T-helper 1 cell treated with Interleukin-12 subunit alpha and Interleukin-12 subunit beta and Interleukin-4 antibody, amounts not matched to agents 30 ng/mL and 1 ng/mL, for 36 hours (primary cell): ENCODE data around the gene SKIC8. TPM values are rescaled to one million over a fixed set of nuclear protein-coding genes. Genes with fewer than 3 reads are reported as not detected.

Experiments
- intact Hi-C: fragments of 100-400 bp; cut with micrococcal nuclease; formaldehyde crosslinking; loops from one replicate; pipeline ENCODE4 v1.15.1; 2024
- total RNA-seq: library from RNA; stranded (reverse); gene quantifications from 2 replicates; pipeline ENCODE4 v1.2.3, GENCODE V29; 2022

SKIC8 gene
- total RNA-seq, 1 donor from 2014 or later = 42.6 TPM

DNA sequence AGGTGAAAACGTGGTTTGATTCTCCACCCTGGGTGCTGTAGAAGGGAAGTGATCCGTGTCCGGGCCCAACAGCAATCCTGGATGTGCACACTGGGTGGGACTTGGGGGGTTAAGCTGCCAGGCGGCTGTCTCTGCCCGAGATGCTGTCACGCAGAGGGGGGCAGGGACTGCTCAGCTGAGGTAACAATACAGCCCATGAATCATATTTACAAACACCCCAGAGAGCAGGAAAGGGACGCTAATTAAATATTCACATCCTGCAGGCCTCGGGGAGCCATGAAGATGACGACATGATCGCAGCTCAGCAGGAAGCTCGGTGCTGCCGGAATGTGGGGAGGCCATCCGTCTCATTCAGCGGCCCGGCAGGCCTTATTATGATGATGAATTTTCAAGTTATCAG, 22.8 kb upstream of the SKIC8 start:
- intact Hi-C loops = no loop called here

DNA sequence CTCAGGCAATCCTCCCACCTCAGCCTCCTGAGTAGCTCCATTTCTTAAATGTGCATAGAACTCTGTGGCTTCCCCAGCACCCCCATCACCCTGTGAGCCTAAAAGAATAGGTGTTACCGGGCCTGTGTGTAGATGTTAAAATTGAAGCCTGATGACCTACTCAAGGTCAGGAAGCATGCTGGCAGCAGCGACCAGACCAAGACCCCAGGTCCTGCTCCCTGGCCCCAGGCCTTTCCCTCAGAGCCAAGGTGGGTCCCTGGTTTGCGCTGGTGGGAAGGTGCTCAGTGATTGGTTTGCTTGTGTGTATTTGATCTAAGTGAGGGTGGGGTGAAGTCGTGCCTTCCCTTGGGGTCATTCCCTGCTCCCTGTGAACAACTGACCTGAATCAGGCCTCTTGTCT, 22.4 kb upstream of the SKIC8 start:
- intact Hi-C loops = no loop called here

DNA sequence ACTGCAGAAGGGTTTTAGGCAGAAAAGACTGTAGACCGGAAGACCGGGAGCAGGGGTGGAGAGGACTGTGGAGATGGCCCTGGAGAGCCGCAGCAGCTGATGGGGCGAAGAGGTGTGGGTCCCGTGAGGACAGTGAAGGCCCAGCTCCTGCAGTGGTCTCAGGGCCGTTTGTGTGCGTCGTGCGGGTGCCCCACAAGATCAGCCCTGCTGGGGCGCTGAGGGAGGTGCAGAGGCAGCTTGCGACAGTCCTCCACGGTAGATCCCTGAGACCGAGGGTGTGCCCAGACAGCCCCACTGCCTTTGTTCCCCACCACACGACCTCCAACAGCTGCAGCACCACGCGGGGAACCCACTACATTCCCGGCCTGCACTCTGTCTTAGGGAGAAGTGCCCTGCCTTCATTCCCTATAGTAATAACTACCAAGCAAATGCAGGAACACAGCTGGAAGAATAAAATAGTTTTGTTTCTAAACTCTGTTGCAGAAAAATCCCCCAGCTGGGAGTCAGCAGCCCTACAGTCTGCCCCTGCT, 21.7 kb upstream of the SKIC8 start:
- intact Hi-C loops = no loop called here

DNA sequence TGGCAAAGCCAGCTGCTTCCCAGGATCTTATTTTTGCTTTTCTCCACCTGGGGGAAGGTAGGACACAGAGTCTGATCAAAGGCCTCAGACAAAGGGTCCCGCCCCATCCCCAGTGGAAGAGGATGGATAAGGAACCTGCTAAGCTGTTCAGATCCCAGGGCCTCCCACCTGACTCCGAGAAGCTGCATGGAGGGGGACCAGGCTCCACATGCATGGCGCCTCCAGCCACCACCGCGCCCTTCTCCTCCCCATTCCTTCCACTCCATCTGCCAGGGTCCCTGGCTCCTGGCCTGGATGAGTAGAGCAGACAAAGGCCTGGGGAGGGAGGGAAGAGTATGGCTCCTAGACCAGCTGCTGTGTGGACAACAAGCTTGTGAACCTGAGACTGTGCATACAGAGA, 20.8 kb upstream of the SKIC8 start:
- intact Hi-C loops = no loop called here

DNA sequence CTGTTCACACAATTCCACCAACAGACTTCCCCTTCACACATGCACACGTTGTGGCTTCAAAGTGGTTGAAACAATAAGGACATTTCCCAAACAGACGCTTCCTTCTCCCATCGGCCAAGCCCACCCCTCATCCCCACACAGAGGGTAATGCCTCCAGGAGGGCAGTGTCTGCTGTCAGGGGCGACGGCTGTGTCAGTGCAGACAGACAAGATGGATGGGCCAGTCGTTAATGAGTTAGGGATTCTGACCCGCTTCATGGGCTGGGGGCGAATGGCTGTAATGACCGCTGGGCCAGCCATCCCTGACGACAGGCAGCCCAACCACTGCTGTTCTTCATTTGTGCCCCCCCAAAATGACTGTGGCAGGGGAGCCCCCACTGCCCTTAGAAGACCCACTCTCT, 20.2 kb upstream of the SKIC8 start:
- intact Hi-C loops = no loop called here

DNA sequence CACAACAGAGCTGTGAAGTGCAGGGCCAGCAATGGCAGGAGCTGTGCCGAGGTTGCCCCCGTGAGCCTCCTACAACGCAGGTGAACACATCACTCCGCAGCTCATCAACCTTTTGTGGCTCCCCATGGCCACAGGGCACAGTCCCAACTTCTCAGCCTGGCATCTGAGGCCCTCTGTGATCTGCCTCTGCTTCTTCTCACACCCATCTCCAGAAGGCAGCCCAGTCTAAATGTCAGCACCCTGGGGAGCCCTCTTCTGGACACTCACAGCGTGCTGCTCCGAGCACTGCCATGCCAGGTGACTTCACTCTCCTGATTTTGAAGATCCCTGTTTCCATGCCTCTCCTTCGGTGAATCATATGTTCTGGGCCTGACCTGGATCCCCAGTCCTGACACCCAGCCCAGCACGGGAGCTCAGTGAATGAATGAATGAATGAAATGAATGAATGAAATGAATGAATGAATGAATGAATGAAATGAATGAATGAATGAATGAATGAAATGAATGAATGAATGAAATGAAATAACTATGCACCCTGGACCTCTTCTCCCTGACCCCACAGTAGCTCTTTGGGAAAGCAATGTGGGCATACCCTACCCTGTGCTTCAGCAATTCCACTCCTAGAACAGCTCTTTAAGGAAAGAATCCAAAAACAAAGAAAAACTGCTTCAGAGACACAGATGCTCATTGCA, 17.9 kb upstream of the SKIC8 start:
- intact Hi-C loops = no loop called here

DNA sequence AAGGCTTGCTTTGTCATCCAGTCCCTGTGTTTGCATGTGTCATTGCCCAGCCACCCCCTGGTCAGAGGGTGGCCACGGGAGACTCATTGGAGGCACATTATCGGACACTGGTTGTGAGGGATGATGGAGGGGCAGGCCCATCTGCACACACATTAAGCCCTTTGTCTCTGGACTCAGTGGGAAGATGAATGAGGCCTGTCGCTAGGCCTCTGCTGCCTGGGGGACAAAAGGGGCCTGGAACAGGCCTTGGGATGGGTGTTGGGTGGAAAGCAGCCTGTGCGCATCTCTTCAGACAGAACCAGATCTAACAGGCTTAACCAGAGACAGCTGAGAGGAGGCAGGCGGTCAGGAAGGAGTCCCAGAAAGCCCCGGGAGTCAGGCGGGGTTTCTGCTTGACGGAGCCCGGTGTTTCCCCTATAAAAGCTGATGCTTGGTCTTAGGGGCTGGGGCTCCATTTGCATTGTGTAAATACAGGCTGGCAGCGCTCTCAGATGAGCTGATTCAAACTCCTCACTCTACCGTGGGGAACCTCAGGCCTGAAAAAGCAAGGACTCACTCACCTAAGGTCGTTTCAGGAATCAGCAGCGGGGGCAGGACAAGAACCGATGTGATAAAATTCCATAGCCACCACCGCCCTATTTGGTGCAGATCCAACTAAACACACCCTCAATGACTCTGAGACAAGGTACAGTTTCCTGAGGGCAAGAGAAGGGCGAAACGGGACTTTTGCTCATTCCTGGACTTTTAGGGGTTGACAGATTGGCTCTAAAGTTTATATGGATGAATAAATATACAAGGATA, 17.1 kb upstream of the SKIC8 start:
- intact Hi-C loops = no loop called here

DNA sequence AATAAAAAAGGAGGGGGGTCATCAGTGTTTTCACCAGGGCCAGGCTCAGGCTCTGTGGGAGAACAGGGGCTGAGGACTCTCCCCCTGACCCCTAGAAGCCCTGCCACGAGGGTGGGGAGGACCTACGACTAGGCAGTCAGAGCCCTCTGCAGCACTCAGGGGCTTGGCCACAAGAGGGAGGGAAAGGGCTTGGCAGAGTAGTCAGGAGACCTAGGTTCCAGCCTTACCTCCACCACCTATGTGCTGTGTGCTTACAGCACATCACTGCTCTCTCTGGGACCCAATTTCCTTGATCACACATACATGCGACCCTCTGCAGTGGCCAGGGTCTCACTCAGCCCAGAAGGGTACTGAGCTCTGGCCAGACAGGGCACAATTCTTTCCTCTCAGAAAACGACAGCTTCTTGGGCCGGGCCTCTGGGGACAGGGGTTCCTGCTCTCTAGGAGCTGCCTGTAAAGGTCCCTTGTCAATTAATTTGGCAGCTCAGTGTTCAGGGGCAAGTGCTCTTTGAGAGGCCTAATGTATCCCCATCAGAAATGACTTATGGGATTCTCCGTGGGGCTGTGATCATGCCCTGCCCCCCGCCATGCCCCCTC, 16.4 kb upstream of the SKIC8 start:
- intact Hi-C loops = no loop called here

DNA sequence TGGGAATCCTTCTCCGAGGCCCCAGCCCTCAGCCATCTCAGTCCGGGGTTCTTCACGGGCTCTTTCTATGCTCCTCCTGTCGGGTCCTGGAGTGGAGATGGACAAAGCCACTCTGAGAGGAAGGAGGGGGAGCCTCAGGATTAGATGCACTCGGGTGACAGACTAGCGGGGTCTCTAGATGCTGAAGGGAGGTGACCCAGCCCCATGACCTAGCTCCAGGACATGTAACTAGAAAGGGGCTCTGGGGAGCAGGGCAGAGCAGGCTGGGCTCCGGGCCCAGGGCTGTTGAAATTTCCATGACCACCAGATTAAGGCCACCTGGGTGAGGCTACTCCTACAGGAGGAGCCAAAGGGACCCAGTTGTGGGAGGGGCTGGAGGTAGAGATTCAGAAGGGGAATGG, 14.8 kb upstream of the SKIC8 start:
- intact Hi-C loops = no loop called here

DNA sequence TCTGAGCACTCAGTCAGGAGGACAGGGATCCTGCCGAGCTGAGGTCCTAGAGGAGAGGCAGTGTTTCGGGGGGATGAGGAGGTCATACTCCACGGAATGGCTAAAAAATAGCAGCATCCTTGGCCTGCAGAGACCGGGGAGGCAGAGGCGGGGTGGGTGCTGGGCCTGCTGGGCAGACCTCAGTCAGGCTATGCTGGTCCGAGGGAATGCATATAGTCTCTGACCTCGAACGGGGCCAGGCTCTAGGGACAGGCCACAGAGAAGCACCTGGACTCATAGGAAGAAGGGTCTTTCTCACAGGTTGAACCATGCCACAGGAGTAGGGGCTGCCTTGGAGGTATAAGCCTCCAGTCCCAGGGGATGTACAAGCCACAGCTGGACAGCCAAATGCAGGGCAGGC, 14.0 kb upstream of the SKIC8 start:
- intact Hi-C loops = no loop called here

DNA sequence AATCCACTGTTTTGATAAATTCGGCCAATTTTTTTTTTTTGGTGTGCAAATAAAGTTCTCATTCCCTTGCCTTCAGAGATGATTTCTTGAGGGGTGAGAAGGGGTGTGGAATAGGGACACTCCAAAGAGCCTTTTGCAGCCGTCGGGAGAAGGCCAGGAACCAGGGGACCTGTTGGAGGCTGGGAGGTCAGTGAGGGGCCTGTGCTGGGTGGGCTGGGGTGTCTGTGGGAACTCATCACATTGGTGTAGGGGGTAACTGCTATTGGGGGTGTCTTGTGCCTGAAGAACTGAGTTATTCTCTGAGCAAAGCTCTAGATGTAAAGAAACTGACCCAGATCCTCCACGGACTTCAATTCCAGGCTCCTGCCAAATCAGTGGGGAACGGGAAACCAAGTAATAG, 13.5 kb upstream of the SKIC8 start:
- intact Hi-C loops = no loop called here

DNA sequence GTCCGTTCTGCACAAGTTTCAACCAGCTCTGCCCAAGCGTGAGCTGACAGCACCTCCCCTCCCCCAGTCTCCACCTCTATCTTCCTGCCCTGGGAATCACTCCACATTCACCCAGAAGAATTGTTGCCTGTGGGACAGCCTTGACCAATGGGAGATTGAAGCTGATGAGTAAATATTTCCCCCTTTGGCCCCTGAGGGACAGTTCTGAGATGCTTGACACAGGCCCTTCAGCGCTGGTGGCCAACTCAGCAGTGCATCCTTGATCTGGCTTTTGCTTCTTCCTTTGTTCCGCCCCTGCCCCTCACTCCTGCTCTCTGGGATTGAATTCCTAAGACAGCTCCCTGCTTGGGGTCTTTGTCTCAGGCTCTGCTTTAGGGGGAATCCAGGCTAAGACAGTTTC, 13.1 kb upstream of the SKIC8 start:
- intact Hi-C loops = no loop called here

DNA sequence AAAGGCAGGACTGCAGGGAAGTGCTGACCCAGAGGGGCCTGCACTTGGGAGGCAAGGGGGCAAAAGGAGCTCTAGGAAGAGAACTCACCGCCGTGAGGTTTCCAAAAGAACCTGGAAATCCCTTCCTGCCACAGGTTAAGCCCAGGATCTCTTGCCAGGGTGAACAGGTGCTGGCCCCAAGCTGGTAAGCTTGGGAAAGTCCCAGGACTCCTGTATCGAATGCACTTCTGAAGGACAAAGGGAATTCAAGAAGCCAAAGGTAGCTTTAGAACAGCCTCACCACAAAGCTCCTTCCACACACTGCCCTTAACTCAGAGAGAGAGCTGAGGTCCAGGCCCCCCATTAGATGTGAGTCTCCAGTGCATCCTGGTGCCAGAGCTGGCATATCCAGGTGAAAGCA, 11.9 kb upstream of the SKIC8 start:
- intact Hi-C loops = no loop called here

DNA sequence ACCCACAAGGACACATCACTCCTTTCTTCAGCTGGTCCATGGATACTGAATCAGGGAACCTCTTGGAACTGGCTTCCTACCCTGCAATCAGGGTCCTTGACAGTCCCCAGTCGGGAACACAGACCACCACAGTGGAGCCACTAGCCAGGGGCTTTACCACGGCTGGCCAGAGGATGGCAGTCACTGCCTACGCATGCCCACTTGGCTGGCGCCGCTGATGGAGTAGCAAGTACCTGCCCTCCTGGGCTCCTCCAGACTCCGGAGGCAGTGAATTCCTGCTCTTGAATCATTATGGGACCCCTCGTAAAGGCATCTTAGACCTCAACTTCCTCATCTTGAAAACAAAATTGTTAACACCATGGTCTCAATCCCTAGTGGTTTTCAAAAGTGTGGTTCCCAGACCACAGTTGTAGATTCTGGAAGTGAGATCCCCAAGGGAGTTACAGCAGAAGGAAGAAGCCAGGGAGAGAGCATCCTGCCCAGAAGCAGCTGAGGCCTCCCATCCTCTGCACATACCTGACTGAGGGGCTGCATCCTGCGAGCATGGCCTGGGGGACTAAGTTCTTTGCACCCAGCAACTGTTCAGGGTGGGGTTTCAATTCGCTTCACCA, 9.1 kb upstream of the SKIC8 start:
- intact Hi-C loops = loop anchor here (2.0 to 5.0 kb wide), 2 partner anchors 114 to 399 kb away; no protein-coding TSS in a partner anchor

DNA sequence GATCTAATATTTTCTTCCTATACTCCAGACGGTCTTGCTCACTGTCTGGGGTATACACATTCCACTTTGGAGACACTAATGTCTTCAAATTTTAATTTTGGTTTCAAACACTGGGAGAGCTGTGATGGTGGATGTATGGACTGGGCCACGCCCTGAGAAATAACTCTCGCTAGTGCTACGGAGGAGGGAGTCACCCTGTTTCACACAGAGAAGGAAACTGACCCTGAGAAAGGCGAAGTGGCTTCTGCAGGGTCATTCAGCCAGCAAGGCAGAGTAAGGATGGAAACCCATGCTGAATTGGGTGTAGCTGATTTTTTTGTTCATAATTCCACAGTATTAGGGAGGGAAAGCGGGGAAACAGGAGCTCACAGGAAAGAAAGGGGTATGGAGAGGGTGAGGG, 8.6 kb upstream of the SKIC8 start:
- intact Hi-C loops = loop anchor here (2.0 to 5.0 kb wide), 2 partner anchors 115 to 399 kb away; no protein-coding TSS in a partner anchor

DNA sequence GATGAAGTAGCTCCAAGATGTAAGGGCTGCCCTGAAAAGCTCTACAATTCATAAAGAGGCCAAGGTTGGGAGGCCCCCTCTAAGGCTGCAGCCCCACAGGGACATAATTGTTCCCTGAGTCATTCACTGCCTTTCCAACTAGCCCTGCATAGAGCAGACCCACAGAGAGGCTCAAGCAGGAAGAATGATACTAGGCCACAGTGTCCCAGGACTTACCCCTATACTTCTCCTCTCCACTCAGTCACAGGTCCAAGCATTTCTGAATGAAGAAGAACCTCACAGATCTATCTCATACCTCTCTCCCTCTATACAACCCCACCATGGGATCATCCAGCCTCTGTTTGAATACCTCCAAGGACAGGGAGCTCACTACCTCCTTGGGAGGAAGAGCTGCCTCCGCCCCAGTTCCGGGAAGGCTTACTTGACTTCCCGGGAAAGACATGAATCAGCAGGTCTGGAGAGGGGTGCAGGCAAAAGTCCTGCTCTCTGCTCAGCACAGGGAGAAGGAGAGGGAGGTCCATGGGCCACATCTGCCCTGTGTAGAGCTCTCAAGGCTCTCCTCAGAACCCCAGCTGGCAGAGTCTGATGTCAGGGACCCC, 6.9 kb upstream of the SKIC8 start:
- intact Hi-C loops = loop anchor here (5.0 kb wide), 1 partner anchor 401 kb away; no protein-coding TSS in a partner anchor

DNA sequence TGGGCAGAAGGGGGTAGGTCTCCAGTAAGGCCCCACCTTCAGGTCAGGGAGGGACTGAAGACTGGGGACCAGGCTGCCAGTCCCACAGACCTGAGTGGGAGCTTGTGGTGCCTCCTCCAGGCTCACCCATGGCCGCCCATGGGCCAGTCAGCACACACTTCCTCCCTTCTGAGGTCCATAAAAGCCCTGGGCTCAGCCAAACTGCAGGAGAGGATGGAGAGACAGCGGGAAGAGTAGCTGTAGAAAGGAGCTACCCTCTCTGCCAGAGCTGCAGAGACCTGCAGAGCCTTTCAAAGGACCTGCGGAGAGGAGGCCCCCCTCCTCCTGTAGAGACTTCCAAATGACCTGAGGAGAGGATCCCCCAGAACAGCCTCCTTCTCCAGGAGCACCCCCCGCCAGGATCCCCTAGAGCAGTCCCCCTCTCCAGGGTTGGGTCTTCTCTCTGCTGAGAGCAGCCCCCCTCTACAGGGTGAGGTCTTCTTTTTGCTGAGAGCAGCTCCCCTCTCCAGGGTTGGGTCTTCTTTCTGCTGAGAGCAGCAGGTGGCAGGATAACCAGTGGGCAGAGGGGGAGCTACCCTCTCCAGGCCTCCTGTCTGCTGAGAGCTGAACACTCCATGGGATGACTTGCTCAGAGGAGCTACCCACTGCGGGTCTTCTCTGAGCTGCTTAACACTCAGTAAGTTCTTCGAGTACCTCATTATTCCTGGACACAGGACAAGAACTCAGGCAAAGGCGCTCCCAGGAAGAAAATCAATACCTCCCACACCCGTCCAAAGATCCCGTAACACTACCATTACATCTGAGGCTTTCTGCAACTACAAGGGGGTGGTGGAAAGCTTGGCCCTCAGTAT, 5.0 kb upstream of the SKIC8 start:
- intact Hi-C loops = loop anchor here (5.0 kb wide), 1 partner anchor 403 kb away; no protein-coding TSS in a partner anchor

DNA sequence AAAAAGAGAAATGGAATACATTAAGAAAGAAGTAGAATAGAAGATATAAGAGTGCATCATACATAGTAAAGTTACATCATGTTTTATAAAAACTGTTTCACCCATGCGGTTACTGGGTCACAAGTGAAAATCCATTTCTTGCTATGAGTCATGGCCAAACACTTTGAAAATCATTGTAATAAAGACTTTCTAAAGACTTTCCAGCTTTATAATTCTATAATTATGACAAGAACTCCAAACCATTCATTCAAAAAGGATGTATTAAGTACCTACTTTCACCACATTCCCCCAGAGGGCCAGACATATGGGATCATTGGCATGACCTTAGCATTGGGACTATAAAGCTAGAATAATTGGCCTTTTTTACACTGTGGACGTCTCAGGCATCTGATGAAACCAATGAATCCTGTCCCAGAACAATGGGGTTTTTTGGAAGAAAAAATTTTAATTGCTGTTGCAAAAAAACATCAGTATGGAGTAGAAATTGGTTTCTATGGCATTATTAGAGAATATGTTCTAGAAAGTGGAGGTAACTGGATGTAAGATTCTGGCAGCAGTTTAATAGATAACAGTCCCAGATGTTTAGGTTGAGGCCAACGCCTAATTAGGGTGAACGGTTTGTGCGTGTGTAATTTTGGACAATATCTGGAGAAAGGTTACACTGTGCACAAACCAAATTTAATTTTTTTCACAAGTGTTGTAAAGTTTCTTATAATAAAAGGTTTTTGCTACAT, 3.3 kb upstream of the SKIC8 start:
- intact Hi-C loops = no loop called here

DNA sequence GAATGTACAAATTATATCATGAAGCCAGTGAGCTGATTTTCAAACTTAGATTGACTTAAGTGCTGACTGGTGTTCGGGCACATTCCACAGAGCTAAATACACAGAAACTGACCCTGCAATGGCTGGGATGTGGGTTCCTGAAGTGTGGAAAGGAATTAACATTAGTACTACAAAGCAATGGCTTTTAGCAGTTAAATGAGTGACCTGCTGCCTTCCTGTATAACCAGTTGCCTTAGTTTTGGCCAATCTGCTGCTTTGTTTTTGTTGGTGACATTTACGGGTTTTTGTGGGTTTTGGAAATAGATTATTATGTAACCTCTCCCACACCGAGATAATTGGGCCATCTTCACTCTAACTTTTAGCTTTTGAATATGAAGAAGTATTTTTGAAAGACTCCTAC, 2.4 kb upstream of the SKIC8 start:
- intact Hi-C loops = no loop called here

DNA sequence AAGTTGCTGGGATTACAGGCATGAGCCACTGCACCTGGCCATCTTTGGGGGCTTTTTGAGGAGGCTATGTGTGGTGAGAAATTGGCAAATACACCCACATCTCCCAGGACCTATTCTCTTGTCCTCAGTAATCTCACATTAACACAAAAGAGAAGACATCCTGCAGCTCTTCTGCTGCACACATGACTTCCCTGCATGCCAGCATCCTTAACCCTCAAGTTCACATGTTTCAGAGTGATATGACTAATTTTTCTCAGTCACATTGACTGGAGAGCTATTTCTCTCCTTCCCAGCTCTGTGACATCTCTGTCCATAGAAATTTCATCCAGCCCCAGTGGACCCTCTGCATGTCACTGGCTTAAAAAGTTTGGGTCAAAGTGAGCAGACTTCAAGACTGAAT, 1.9 kb upstream of the SKIC8 start:
- intact Hi-C loops = no loop called here
